Stimulated activated CD8-positive, alpha-beta memory T cell treated with anti-CD3 and anti-CD28 coated beads, Interleukin-2, amount 100 ng/mL, for 48 hours (primary cell): ENCODE data around the gene YWHAH.

Source experiments
- DNase-seq, 2 donors: peaks; one replicate each; pipeline ENCODE4 v3.0.0-alpha.2; 2020; ENCODE audit warnings: low read depth in 2 of 2

YWHAH gene

DNA sequence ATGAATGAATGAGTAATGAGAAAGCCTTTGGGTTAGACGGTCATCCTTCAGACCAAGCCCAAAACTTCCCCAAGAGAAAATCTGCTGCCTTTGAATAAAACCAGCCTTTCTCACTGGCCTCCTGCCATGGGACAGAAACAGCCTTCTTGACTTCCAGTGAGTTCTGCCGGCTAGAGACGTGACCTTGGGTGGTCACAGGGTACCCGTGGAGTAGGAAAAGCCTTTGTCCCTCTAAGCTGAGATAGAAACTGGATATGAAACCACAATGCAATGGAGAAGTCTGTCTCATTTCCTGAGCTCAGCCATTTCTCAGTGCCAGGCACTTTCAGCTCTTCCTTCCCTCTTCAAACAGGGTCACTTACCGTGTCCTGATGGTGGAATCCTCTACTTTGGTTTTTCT, 21.2 kb upstream of the YWHAH start:
- DNase-seq = no peak

DNA sequence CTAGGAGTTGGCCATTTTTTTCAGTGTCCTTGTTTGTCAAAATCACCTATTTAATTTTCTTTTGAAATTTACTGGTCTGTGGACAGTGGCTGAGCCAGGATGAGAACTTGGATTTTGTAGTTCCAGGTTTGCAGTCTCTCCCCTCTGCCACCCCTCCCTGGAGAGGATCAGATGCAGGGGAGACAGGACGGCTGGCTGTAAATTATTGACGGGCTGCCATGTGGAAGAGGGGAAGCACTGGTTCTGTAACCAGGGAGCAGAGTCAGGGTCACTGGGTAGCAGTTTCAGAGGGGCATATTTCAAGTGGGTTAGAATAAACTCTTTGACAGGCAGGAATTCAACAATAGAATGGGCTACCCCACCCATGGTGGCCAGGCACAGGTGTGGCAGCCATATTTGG, 20.6 kb upstream of the YWHAH start:
- no peak for DNase-seq

DNA sequence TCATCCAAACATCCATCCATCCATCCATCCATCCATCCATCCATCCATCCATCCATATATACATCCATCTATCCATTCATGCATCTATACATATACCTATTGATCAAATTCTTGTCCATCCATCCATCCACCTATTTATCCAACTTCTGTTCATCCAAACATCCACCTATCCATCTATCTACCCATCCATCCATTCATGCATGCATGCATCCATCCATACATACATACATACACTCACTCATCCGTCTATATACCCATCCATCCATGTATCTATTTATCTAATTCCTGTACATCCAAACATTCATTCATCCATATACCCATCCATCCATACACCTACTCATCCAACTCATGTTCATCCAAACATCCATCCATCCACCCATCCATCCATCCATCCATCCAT, 19.3 kb upstream of the YWHAH start:
- DNase-seq = no peak

DNA sequence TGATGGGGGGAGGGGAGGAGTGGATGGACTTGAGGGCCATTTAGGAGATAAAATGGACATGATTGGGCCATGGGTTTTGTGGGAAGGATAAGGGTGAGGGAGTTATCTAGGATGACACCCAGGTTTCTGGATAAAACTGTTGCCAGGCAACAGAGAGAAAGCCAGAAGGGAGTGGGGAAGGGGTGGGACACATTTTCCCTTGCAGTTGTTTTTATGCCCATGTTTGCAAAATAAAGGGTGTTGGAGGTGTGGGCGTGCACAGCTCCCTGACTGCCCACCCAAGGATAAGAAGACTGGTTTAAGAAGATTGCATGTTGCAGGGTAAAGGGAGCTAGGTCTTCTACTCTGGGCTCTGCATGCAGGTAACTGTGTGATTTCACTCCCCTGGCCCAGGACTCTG, 18.3 kb upstream of the YWHAH start:
- no peak for DNase-seq

DNA sequence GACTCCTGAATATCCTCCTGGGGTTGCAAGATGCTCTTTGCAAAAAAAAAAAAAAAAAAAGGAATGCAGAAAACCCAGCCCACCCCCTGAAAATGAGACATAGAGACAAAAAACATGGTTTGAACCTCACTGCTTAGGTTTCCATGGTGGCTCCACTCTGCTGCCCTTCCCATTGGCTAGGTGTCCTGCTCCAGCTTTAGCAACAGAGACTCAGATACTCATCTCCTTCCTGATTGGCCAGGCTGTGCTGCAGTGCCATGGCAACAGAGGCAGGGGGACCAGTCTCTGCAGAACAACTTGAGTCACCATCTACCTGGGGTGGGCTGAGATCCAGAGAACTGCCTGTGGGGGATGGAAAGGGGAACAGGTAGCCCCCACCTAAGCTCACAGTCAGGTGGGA, 17.4 kb upstream of the YWHAH start:
- DNase-seq = no peak

DNA sequence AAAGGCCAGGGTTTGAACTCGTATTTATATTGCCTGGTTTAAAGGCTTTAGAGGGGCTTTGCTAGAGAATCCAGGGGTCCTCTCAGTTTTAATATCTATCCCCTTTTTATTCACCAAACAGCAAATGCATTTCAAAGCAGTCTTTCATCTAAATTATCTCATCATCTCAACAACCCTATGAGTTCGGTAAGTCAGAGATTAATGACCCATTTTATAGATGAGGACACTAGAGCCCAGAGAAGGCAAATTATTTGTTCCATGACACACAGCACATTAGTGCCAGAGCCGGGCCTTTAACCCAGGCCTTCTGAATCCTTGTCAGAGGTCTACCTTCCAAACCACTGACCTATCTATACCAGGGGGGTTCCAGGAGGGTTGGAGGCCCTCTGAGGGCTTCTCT, 16.8 kb upstream of the YWHAH start:
- DNase-seq = no peak

DNA sequence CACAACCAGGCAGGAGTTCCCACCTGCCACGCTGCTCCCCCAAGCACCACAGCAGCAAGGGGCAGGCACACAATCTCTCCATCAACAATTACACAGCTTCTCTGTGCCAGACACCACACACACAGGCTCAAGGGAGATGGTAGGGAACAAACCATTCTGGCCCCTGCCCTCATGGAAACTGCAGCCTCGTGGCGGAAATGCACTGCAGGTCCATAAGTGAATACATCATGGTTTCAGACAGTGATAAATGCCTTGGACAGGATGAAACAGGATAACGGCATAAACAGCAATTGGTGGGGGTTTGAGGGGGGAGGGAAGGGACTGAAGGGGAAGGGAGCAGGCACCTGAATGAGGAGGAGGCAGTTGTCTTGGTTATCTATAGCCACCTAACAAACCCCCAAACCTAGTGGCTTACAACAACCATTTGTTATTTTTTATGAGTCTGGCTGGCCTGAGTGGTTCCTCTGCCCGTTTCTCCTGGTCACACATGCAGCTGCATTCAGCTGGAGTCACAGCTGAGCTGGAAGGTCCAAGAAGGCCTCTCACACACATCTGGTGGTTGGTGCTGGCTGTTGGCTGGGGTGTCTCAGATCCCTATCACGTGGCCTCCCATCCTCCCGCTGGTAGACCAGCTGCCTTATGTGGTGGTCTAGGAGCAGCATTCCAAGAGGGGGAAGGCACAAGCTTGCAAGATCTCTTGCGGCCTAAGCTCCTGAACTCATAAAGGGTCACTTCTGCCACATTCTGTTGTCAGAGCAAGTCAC, 15.0 kb upstream of the YWHAH start:
- DNase-seq = no peak

DNA sequence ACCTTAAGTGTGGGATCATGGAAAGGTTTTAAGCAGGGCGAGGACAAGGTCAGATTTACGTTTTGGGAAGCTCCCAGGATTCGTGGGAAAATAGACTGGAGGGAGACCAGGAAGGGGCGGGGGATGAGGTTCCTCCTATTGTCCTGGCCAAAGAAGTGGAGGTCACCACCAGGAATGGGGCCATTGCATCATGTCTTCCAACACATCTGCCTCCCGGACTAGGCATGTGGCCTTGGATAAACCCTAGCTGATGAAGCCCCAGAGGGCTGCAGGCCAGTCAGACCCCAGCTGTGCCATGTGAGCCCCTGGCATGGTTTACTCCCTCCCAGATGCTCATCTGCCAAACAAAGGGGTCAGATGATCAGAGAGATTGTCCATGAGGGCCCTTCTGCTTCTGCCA, 11.5 kb upstream of the YWHAH start:
- no peak for DNase-seq

DNA sequence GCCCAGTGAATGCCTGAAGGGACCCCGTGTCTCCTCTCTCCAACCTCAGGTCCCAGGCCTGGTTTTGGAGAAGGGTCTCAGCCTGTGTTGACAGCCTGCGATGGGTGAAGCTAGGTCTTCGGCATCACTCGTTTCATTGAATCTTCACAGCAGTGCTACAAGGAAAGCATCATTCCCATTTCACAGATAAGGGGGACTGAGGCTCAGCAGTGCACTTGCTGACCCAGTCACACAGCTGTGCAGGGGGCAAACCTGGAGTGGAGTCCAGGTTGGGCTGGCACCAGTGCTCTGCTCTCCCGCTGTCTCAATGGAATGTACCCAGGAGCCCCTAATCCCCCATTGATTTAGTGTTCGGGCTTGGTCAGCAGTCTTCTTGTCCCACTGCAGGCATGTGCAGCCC, 10.9 kb upstream of the YWHAH start:
- no peak for DNase-seq

DNA sequence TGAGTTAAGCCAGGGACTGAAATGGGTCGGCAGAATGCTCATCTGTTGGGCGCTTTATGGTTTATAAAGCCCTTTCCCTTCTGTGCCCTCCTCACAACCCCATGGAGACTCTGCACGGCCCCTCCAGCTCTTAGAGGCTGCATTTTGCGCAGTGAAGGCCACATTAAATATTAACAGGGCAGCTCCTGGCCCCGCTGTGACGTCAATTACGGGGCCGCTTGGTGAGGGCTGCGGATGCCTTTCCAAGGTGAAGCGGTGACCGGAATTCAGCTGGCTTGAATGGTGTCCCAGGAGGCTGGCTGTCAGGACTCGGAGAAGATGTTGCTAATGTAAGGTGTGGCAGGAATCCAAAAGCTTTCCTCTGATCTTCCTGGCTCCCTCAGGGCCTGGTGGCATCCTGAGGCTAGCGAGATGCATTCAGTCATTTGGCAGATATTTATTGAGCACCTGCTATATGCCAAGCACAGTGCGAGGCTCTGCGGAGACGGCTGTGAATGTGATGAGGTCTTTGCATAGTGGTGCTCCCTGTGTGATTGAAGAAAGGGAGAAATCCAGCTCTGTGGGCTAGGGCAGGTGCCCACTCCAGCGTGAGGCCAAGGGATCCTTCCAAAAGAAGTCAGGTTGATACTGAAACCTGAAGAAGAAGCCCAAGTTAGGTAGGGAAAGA, 10.4 kb upstream of the YWHAH start:
- no peak for DNase-seq

DNA sequence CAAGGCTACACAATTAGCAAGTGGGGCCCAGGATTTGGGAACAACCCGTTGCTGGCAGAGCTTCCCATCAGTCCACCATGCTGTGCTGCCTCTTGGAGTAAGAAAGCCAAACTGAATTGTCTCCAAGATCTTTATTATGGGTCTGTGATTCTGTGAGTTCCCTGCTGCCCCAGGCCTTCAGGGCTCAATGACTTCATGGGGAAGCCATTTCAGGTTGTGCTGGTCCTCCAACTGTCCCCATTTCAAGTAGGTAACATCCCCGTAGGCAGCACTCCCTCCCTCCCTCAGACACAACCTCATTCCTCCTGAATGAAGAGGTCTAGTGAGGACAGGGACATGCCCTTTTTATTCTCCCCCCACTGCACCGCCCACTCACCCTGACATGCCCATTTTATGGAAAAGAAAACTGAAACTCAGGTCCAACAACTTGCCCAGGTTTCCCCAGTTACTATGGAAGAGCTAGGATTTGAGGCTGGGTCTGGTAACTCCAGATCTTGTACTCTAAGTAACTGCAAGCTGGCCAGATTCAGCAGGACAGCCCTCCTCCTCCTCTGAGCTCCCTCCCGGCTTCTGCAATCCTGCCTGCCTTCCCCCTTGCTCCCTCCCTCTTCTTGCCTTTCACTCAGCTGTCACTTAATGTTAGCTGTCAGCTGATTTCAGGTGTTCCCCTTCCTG, 8.2 kb upstream of the YWHAH start:
- no peak for DNase-seq

DNA sequence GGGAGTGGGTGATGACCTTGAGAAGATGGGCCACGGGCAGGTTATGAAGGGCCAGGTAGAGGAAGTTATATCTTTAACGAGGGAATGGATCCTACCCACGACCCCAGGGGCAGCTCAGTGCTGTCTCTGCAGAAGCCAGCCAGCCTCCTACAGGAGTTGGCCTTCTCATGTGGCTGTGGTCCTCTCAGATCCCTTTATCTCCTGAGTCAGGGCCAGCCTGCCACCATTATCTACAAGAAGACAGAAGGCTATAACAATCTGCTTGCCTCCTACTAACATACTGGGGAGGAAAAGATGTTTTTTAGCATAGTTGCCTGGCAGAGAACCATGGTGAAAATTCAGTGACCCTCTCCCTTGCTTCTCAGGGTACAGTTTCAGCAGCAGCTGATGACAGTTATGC, 7.0 kb upstream of the YWHAH start:
- DNase-seq = no peak

DNA sequence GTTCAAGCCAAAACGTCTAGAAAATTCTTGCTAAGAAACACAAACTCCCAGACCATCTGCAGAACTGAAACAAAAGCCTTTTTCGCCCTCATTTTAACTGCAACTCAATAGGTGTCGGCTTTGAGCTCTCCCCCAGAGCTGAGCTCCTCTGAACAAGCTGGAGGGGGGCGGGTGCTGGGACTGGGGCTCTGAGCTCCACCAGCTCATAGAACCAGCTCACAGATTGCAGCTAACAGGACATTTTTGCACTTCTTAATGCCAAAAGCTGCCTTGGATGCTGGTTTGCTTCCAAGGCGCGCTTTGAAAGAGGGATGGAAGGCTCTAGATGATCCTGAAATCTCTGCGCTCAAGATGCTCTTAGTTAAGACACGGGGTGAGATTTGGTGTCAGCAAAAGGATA, 6.0 kb upstream of the YWHAH start:
- DNase-seq = no peak

DNA sequence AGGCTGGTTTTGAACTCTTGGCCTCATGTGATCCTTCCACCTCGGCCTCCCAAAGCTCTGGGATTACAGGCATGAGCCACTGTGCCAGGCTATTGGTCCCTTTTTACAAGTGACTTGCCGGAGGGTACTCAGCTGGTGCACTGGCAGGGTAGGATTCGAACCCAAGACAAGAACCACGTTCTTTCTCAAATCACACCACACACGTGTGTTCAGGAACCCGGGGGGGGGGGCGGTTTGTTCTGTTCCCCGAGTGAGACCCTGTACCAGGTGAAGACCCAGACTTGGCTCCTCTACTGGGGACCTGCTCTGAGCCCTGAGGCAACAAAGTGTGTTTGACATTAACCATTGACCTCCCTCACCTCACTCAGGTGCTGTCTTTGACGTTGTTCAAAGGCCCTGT, 3.8 kb upstream of the YWHAH start:
- DNase-seq = no peak

DNA sequence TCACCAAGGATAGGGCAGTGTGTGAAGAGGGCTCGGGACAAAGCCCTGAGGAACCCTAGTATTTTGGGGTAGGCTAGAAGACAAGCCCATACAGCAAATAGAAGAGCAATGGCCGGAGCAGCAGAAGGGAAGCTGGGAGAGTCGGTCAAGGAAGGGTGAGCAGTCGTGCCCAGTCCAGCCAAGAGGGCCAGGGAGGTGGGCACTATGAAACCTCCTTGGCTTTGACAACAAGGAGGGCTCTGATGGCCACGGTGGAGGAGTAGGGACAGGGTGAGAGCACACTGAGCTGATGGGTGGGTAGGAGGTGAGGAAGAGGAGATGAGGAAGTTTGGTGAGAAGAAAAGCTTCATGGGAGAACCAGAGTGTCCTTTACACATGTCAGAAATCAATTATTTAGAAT, 2.2 kb upstream of the YWHAH start:
- DNase-seq = no peak

DNA sequence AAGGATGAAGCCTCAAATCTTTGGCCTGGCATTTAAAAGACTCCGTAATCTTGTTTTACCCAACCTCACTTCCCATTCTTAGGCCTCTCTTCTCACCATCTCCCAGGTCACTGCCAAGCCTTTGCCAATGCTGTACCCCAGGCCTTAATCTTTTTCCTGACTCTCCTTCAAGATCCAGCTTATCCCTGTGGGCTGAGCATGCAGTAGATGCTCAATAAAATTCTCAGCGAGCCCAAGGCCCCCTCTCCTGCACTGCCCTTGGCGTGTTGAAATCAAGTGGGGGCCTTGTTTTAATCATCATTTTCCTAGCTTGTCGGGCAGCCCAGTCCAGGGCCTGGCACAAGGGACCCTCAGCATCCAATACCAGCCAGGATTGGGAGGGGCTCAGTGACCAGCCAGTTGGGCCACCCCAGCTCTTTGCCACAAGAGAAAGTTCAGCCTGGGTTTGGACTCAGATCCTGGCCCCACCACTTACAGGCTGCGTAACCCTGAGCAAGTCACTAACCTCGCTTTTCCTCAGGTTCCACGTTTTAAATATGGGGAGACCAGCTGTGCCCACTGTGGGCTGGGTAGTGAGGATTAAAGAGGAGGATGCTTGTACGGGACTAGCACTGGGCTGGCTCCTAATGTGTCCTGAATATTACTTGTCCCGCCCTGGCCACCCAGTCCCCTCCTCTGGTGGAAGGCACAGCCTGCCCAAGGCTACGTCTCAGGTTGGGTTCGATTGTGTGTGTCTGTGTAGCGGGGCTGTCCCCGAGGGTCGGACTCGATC, 943 bp upstream of the YWHAH start:
- no peak for DNase-seq

DNA sequence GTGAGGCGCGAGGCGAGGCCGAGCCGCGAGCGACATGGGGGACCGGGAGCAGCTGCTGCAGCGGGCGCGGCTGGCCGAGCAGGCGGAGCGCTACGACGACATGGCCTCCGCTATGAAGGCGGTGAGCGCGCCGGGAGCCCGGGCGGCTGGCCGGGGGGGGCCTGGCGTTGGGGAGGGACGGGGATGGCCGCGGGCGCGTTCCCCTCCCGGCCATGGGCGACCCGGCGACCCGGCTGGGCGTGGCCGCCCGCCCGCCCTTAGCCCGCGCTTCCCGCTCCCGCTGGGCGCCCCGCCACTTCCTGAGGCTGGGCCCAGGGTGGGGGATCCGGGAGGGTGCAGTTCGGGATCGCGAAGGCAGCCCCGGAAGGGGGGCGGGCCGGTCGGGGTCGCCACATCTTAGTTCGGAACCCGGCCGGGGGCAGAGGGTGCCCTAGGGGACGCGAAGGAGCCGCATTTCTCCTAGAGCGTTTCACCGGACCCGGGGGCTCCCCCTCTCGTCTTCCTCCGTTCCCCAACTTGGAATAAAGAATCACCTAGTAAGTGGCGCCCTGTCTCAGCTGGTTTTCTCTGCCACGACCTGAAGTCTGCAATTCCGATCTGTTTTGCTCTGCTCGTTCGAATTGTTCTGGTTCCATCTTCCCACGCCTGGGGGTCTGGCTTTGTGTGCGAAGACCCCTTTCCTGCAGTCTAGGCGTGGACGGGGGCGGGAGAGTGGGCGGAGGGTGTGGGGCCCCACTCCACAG, 536 bp downstream of the YWHAH start:
- peak; percentile 21 to 27 for DNase-seq

DNA sequence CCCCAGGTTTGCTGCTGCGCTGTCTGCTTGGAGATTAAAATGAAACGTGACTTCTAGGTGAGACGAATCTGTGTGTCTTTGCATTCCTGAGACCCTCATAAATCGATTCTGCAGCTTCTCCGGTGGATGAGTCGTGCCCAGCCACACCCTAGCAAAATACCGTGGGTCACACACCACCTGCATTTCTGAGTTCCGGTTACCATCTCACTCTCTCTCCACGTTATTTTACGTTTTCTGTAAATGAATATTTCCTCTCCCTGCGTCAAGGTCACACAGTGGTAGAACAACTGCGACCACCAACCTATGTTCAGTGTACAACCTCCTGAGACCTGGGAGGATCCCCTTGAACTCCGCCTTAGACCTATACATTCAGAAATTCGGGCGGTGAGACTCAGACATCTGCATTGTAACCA, 1.1 kb downstream of the YWHAH start:
- no peak for DNase-seq

DNA sequence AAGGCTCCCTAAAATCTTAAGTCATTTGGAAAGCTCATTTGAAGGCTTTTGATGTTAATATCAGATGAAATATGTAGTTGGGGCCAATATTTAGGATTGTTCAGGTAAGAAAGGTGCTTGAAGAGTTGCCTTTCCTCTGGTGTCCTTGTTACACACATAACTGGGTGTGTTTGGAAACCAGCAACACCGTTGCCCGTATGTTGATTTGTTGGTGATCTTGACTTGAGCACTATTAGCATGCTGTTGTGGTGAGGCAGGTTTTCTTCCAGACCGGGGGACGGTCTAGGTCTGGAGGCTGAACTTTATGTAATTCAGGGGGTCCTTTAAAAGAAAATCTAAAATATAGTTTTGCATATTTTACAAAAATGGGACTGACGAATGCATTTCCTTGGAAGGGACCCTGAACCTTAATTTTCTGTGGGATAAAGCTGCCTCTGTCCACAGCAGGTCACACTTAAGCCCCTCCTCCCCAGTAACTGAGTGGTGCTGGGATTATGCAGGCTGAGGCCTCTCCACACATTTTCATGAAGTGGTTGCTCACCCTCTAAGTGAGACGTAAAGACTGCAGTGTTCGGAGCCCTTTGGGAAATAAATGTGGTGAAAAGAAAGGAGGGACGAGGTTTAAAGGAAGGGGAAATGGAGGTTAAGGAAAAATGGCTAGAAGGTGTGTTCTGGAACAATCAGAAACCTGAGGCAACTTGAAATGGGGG, 1.8 kb downstream of the YWHAH start:
- no peak for DNase-seq

DNA sequence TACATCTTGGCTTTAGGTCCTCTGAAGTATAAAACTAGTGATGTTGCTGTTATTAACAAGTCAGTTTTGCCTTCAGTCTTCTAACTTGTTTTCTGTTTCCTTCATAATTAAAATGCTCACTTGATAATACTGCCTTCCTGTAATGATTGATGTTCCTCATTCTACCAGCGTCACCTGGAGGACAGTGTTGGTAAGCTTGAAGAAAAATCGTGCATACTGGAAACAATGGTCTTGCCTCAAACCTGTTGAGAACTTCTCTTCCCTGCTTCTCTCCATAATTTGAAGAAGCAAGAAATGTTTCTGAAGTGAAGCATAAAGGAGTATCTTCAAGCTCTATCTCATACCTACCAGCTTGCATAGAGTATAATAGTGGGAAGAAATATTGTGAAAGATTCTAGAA, 3.0 kb downstream of the YWHAH start:
- no peak for DNase-seq

DNA sequence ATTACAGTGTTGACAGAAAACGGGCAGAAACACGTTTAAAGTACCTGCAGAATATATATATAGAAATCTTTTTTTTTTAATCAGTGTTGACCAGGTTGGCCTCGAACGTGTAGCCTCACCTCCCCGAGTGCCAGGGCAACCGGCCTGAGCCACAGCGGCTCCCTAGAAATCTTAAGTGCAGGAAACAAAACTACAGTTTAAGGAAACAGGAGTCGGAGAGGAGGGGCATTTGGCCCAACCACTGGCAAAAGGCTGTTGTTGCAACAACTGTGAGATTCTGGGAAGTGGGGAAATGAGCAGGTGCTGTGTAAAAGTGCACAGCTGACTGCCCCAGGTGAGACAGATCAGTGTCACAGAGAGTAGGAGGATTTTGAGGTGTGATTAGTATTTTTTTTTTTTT, 3.7 kb downstream of the YWHAH start:
- DNase-seq = no peak
